Glutamatergic neuron (in vitro differentiated cells): Measurements from ENCODE around the gene INTS1. TPM values are rescaled to one million over a fixed set of nuclear protein-coding genes. Genes with fewer than 3 reads are reported as not detected.
A peak's percentile ranks its signal among the peaks of the same experiment; 100 is the strongest.

Source experiments
- DNase-seq: peaks from one replicate; pipeline ENCODE4 v3.0.0; 2022
- H3K27ac Mint-ChIP-seq: one replicate; pipeline ENCODE4 v1.8.0; 2020; ENCODE audit warnings: mild to moderate bottlenecking, mixed read lengths, inconsistent platforms; ENCODE audit not compliant: unreplicated experiment
- H3K27me3 Mint-ChIP-seq: one replicate; pipeline ENCODE4 v1.8.0; 2020; ENCODE audit warnings: mild to moderate bottlenecking, moderate library complexity, mixed read lengths, inconsistent platforms; ENCODE audit not compliant: unreplicated experiment
- H3K36me3 Mint-ChIP-seq: one replicate; pipeline ENCODE4 v1.8.0; 2020; ENCODE audit warnings: mild to moderate bottlenecking, mixed read lengths, inconsistent platforms; ENCODE audit not compliant: unreplicated experiment
- H3K4me1 Mint-ChIP-seq: one replicate; pipeline ENCODE4 v1.8.0; 2020; ENCODE audit warnings: mild to moderate bottlenecking, low read depth, mixed read lengths, inconsistent platforms; ENCODE audit not compliant: unreplicated experiment
- H3K4me3 Mint-ChIP-seq: one replicate; pipeline ENCODE4 v1.8.0; 2020; ENCODE audit warnings: mild to moderate bottlenecking, mixed read lengths, inconsistent platforms; ENCODE audit not compliant: unreplicated experiment
- H3K9me3 Mint-ChIP-seq: one replicate; pipeline ENCODE4 v1.8.0; 2020; ENCODE audit warnings: mild to moderate bottlenecking, moderate library complexity, mixed read lengths, inconsistent platforms; ENCODE audit not compliant: unreplicated experiment
- CTCF ChIP-seq: fragments of 200-600 bp; sonication (generic); IDR thresholded peaks from one replicate; pipeline ENCODE4 v1.5.0; 2021; ENCODE audit not compliant: partially characterized antibody, unreplicated experiment
- total RNA-seq: library from RNA; stranded (reverse); fragmentation: NEBNext Ultra II Directional; extraction: Animal tissue kit (Norgen Biotek cat#: 25700); gene quantifications from one replicate; pipeline ENCODE4 v1.2.1, GENCODE V29; 2021; ENCODE audit not compliant: unreplicated experiment

The INTS1 gene
- total RNA-seq, 1 donor from 2014 or later = 108 TPM

GRCh38 chr7:1442355-1443124, 61.6 kb downstream of the INTS1 start:
- no peak for DNase-seq
- Mint-ChIP-seq H3K4me3 (no peak overlapping the region), H3K9me3 (no peaks in the 10 kb centered on the region), H3K27me3 (peaks cover 8% of the 10 kb centered on the region), H3K4me1 (no peaks in the 10 kb centered on the region), H3K36me3 (no peaks in the 10 kb centered on the region), H3K27ac (no peak overlapping the region)
- no peak for TF ChIP-seq CTCF

- Mint-ChIP-seq H3K4me1 (no peaks in the 10 kb centered on the region), H3K4me3 (no peak overlapping the region), H3K27me3 (peaks cover 8% of the 10 kb centered on the region), H3K27ac (no peak overlapping the region), H3K9me3 (no peaks in the 10 kb centered on the region), H3K36me3 (no peaks in the 10 kb centered on the region)
- TF ChIP-seq CTCF = peak; percentile 38
- DNase-seq = no peak
Measured at GRCh38 chr7:1441615-1442354, 62.4 kb downstream of the INTS1 start.

- no peak for TF ChIP-seq CTCF
- no peak overlapping the region for H3K4me3 Mint-ChIP-seq
- H3K27me3 Mint-ChIP-seq = peaks cover 8% of the 10 kb centered on the region
- no peak overlapping the region for H3K27ac Mint-ChIP-seq
- no peak for DNase-seq
- no peaks in the 10 kb centered on the region for H3K9me3 Mint-ChIP-seq
- H3K36me3 Mint-ChIP-seq = no peaks in the 10 kb centered on the region
- no peaks in the 10 kb centered on the region for H3K4me1 Mint-ChIP-seq
Measured at GRCh38 chr7:1440620-1441019, 63.6 kb downstream of the INTS1 start.

- no peak overlapping the region for H3K4me3 Mint-ChIP-seq
- no peak for DNase-seq
- H3K9me3 Mint-ChIP-seq = no peaks in the 10 kb centered on the region
- no peaks in the 10 kb centered on the region for H3K36me3 Mint-ChIP-seq
- no peak for TF ChIP-seq CTCF
- H3K4me1 Mint-ChIP-seq = no peaks in the 10 kb centered on the region
- H3K27me3 Mint-ChIP-seq = peaks cover 8% of the 10 kb centered on the region
- H3K27ac Mint-ChIP-seq = peak overlapping the region; percentile 8
Measured at GRCh38 chr7:1439373-1440363, 64.5 kb downstream of the INTS1 start.
